Gastrocnemius medialis (tissue), 4 donors: ENCODE results near the gene AP1M2. TPM values are rescaled to one million over a fixed set of nuclear protein-coding genes. Genes with fewer than 3 reads are reported as not detected.

Experiments used
- ATAC-seq, 2 donors: fragments of 150-250 bp; one replicate each; pipeline ENCODE4 v1.9.1; 2016
- DNase-seq, 2 donors: peaks; one replicate each; pipeline ENCODE4 v3.0.0-alpha.2; 2019
- H3K27ac ChIP-seq, 4 donors: fragments of 200-600 bp; sonication (generic); 1 replicate in 1 of 4; 2 replicates in 3 of 4; pipeline ENCODE4 v1.5.1; 2016 to 2018; ENCODE audit warnings: mild to moderate bottlenecking in 2 of 4, moderate library complexity in 1 of 4
- H3K27me3 ChIP-seq, 3 donors: fragments of 200-600 bp; sonication (generic) in 2 of 3; 1 replicate in 1 of 3; 2 replicates in 2 of 3; pipeline versions ENCODE4 v1.5.1 to v1.6.0; 2016 to 2019; ENCODE audit warnings: mild to moderate bottlenecking in 1 of 3, moderate library complexity in 1 of 3
- H3K36me3 ChIP-seq, 2 donors: fragments of 200-600 bp; sonication (generic) in 1 of 2; one replicate each; pipeline ENCODE4 v1.5.1; 2017 to 2018
- H3K4me1 ChIP-seq, 2 donors: fragments of 200-600 bp; sonication (generic) in 1 of 2; one replicate each; pipeline ENCODE4 v1.5.1; 2016 to 2017; ENCODE audit warnings: mild to moderate bottlenecking in 2 of 2
- H3K4me3 ChIP-seq, 4 donors: fragments of 200-600 bp; sonication (generic) in 3 of 4; 1 replicate in 1 of 4; 2 replicates in 3 of 4; pipeline ENCODE4 v1.5.1; 2016 to 2019; ENCODE audit warnings: mild to moderate bottlenecking in 2 of 4
- H3K9me3 ChIP-seq, 3 donors: fragments of 200-600 bp; sonication (generic) in 2 of 3; 1 replicate in 1 of 3; 2 replicates in 2 of 3; pipeline ENCODE4 v1.5.1; 2016 to 2019
- POLR2A ChIP-seq, 2 donors: fragments of 450-650 bp; IDR thresholded peaks; one replicate each; pipeline ENCODE4 v1.6.1; 2017; ENCODE audit warnings: antibody characterized with exemption in 2 of 2, mild to moderate bottlenecking in 2 of 2, moderate library complexity in 2 of 2
- in situ Hi-C, 4 donors: fragments of 200-750 bp; cut with MboI; loops; one replicate each; pipeline versions ENCODE4 v1.15.0 to v1.8.0; 2017; ENCODE audit warnings: low sequenced_read_pairs in 4 of 4
- intact Hi-C: fragments of 100-400 bp; cut with DNase I; formaldehyde crosslinking; loops from one replicate; pipeline ENCODE4 v1.15.1; 2023; ENCODE audit warnings: low total_unique reads
- total RNA-seq, 4 donors: library from RNA; depleted of rRNA; stranded (reverse); fragments of >200 nt; gene quantifications; one replicate each; pipeline versions ENCODE4 v1.1.0 to v1.2.3, GENCODE V29; 2016
- TF ChIP-seq, protein P1 (sequence below), 5 experiments: fragments of 450-650 bp in 3 of 5; fragments of 200-600 bp in 2 of 5; sonication (generic) in 2 of 5; IDR thresholded peaks in 4 of 5; conservative IDR thresholded peaks in 1 of 5; 1 replicate in 4 of 5; 2 replicates in 1 of 5; pipeline ENCODE4 v1.5.1; 2016 to 2019; ENCODE audit warnings: antibody characterized with exemption in 5 of 5, mild to moderate bottlenecking in 3 of 5, moderate library complexity in 3 of 5

The AP1M2 gene
- total RNA-seq, 4 donors from 2014 or later, result 0.32 TPM; not detected in 3

DNA sequence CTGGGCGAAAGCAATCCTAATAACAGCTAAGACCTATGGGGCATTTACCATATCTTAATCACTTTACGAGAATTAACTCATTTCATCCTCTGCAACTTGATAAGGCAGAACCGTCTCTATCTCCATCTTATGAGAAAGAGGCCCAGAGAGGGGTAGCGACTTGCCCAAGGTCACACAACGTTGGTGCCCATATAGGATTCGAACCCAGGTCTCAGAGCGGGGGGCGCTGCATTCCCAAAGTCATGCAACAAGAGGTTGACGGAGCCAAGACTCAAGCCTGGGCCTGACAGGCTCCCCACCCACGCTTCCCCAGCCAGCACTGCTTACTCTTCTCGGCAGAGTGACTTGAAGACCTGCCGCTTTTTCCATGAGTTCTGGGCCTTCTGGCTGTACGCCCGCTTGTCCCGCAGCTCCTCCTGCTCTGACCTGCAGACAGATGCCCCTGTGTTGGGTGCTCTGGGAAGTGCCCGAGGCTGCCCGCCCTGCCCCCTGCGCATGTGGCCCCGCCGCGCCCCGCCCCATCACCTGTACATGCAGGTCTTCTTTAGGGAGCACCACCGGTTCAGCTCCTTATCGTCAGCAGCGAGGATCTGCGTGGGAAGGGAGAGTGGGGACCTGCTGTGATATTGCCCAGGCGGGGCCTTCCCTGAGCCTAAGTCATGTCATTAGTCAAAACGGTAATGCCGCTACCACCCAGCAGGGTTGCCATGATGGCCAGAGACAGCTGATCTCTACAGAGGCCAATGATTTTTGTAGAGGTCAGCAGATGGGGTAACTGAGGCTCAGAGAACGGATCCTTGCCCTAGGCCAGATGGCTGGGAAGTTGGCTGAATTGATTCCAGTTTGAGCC, 32.1 kb downstream of the AP1M2 start:
- intact Hi-C loops, result no loop called here
- Histone ChIP-seq H3K4me3 (no peak overlapping the region), H3K27me3 (no peaks in the 10 kb centered on the region), H3K4me1 (no peaks in the 10 kb centered on the region), H3K9me3 (no peaks in the 10 kb centered on the region), H3K36me3 (peaks cover 0 to 87% of the 10 kb centered on the region in 2 donors), H3K27ac (peak overlapping the region in 1 of 4 donors; percentile 53)
- ATAC-seq, result no peak
- no peak for TF ChIP-seq POLR2A (IDR thresholded peaks at IDR 0.05)
- TF ChIP-seq, protein P1, sequence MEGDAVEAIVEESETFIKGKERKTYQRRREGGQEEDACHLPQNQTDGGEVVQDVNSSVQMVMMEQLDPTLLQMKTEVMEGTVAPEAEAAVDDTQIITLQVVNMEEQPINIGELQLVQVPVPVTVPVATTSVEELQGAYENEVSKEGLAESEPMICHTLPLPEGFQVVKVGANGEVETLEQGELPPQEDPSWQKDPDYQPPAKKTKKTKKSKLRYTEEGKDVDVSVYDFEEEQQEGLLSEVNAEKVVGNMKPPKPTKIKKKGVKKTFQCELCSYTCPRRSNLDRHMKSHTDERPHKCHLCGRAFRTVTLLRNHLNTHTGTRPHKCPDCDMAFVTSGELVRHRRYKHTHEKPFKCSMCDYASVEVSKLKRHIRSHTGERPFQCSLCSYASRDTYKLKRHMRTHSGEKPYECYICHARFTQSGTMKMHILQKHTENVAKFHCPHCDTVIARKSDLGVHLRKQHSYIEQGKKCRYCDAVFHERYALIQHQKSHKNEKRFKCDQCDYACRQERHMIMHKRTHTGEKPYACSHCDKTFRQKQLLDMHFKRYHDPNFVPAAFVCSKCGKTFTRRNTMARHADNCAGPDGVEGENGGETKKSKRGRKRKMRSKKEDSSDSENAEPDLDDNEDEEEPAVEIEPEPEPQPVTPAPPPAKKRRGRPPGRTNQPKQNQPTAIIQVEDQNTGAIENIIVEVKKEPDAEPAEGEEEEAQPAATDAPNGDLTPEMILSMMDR (IDR thresholded peaks at IDR 0.05 in 4 of 5, conservative IDR thresholded peaks at IDR 0.05 in 1 of 5), result no peak
- no peak for DNase-seq
- in situ Hi-C loops, result loop anchor here in 1 of 4 donors (25.0 kb wide), 1 partner anchor 143 kb away; the partner anchor contains the start of genes CDC37 and PDE4A

DNA sequence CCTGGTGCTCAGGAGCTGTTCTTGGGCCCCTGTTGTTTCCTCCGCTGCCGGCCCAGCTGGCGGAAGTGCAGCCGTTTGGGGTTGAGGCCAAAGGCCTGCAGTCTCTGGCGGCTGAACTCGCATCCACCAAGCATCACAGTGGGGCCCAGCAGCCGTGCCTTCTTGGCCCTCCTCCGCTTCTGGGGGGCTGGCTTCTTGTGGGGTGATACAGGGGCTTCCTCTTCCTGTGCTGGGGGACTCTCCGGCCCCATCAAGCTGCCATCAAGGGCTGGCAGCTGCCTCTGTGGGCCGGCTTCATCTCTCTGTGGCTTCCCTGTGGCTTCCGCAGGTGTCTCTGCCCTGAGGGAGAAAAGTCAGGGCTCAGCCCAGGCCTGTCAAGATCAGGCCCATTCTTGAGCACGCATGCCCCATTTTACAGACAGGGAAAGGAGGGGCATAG, 33.1 kb downstream of the AP1M2 start:
- H3K4me3 ChIP-seq, result no peak overlapping the region
- in situ Hi-C loops, result loop anchor here in 1 of 4 donors (25.0 kb wide), 1 partner anchor 142 kb away; the partner anchor contains the start of genes CDC37 and PDE4A
- no peaks in the 10 kb centered on the region for H3K9me3 ChIP-seq
- H3K36me3 ChIP-seq, result peaks cover 0 to 87% of the 10 kb centered on the region in 2 donors
- H3K27me3 ChIP-seq, result no peaks in the 10 kb centered on the region
- intact Hi-C loops, result no loop called here
- H3K27ac ChIP-seq, result no peak overlapping the region
- TF ChIP-seq POLR2A (IDR thresholded peaks at IDR 0.05), result no peak
- TF ChIP-seq, protein P1 (IDR thresholded peaks at IDR 0.05 in 4 of 5, conservative IDR thresholded peaks at IDR 0.05 in 1 of 5), result no peak
- no peak for DNase-seq
- ATAC-seq, result no peak
- no peaks in the 10 kb centered on the region for H3K4me1 ChIP-seq

DNA sequence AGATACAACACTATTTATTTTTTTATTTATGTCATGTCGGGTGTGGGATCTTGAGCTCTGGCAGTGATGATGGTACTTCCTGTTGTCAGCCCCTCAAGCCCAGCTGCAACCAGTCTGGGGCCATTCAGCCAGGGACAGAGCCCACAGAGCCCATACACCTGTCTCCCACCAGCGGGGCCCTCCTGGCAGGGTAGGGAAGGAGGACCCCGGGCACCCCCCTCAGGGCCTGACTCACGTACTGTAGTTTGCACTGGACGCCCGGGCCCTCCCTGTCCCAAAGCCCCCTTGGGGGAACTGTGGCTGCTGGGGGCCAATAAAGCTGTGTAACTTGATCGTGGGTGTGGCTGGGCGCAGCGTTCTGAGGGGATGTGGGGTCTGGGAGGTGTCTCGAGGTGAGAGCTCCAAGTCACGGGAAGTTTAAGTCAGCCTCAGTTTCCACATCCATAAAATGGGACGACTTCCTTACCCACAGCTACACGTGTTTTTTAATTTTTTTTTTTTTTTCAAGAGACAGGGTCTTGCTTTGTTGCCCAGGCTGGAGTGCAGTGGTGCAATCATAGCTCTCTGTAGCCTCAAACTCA, 33.9 kb downstream of the AP1M2 start:
- Histone ChIP-seq H3K27ac (no peak overlapping the region), H3K27me3 (no peaks in the 10 kb centered on the region), H3K4me1 (no peaks in the 10 kb centered on the region), H3K36me3 (peaks cover 0 to 87% of the 10 kb centered on the region in 2 donors), H3K9me3 (no peaks in the 10 kb centered on the region), H3K4me3 (no peak overlapping the region)
- intact Hi-C loops, result no loop called here
- TF ChIP-seq, protein P1 (IDR thresholded peaks at IDR 0.05 in 4 of 5, conservative IDR thresholded peaks at IDR 0.05 in 1 of 5), result no peak
- TF ChIP-seq POLR2A (IDR thresholded peaks at IDR 0.05), result no peak
- ATAC-seq (no peak), DNase-seq (no peak)
- in situ Hi-C loops, result loop anchor here in 1 of 4 donors (25.0 kb wide), 1 partner anchor 141 kb away; the partner anchor contains the start of genes CDC37 and PDE4A

DNA sequence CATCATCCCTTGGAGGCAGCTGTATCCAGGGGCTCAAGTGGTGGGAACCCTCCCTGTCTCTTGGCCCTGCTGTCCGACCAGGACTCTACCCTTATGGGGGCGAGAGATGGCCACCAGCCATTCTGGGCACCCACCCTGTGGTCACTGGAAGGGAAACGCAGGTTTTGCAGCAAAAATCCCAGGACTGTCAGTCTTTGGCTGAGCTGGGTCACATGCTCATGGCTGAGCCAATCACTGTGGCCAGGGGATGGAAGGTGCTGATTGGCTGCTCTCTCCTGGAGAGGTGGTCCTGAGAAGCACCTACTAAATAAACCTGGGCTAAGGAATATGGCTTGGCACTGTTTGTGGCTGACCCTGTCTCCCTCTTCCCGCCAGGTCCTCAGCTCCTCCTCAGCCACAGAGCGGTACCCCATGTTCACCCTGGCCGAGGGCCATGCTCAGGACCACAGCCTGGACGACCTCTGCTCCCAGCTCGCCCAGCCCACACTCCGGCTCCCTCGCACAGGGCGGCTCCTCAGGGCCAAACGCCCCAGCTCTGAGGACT, 34.5 kb downstream of the AP1M2 start:
- Histone ChIP-seq H3K4me1 (no peaks in the 10 kb centered on the region), H3K9me3 (no peaks in the 10 kb centered on the region), H3K36me3 (peaks cover 0 to 84% of the 10 kb centered on the region in 2 donors), H3K4me3 (no peak overlapping the region), H3K27me3 (no peaks in the 10 kb centered on the region), H3K27ac (no peak overlapping the region)
- in situ Hi-C loops (loop anchor here in 1 of 4 donors (25.0 kb wide), 1 partner anchor 140 kb away; the partner anchor contains the start of genes CDC37 and PDE4A), intact Hi-C loops (no loop called here)
- DNase-seq (no peak), ATAC-seq (peak in 1 of 2 donors; percentile 28)
- TF ChIP-seq POLR2A (IDR thresholded peaks at IDR 0.05), result no peak
- TF ChIP-seq, protein P1 (IDR thresholded peaks at IDR 0.05 in 4 of 5, conservative IDR thresholded peaks at IDR 0.05 in 1 of 5), result no peak
